ENCODE data around the gene IGFBP6.

IGFBP6 gene

DNA sequence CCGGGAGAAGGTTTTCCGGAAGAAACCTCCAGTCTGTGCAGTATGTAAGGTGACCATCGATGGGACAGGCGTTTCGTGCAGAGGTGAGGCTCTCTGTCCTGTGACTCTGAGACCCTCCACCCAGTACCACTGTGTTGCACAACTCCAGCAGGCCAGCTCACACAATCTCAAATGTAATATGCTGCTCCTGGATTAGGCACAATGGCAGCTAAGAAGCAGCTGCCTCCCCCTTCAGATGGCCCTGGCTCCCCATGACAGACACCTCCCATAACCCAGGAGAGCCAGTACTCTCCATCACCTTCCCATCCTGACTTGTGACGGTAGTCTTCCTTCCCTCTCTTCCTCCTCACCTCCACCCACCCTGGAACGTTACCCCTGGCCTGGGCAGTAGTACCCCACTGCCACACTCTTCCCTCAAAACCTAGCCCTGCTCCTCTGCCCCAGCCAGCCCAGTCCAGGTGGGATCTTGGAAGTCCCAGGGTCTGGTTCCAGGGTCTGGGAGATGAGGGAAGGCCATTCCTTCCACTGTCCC, 45.5 kb upstream of the IGFBP6 start:
- no peak for TF ChIP-seq ZFP3 (CRISPR knock-in tag; IDR thresholded peaks at IDR 0.05)
- TF ChIP-seq PATZ1 (CRISPR knock-in tag; IDR thresholded peaks at IDR 0.05; ENCODE audit: borderline replicate concordance): no peak
- no peak for TF ChIP-seq ZFP30 (CRISPR knock-in tag; IDR thresholded peaks at IDR 0.05)
- TF ChIP-seq SNAI2 (CRISPR knock-in tag; IDR thresholded peaks at IDR 0.05): no peak
- TF ChIP-seq OSR1 (CRISPR knock-in tag; IDR thresholded peaks at IDR 0.05): no peak
- TF ChIP-seq ISL1 (CRISPR knock-in tag; IDR thresholded peaks at IDR 0.05): no peak
- no peak for TF ChIP-seq BACH2 (CRISPR knock-in tag; IDR thresholded peaks at IDR 0.05; ENCODE audit: borderline replicate concordance)
- no peak for TF ChIP-seq ESRRG (CRISPR knock-in tag; IDR thresholded peaks at IDR 0.05)
- no peak for TF ChIP-seq CREB5 (CRISPR knock-in tag; IDR thresholded peaks at IDR 0.05; ENCODE audit: low read depth)
- no peak for TF ChIP-seq POU6F1 (CRISPR knock-in tag; IDR thresholded peaks at IDR 0.05; ENCODE audit: borderline replicate concordance, low read depth)
- TF ChIP-seq ZNF70 (CRISPR knock-in tag; IDR thresholded peaks at IDR 0.05): no peak
- no peak for TF ChIP-seq TOX (CRISPR knock-in tag; IDR thresholded peaks at IDR 0.05; ENCODE audit: borderline replicate concordance)
- TF ChIP-seq ZNF8 (CRISPR knock-in tag; IDR thresholded peaks at IDR 0.05): no peak
- TF ChIP-seq CSDC2 (CRISPR knock-in tag; IDR thresholded peaks at IDR 0.05): no peak
- TF ChIP-seq TSHZ2 (CRISPR knock-in tag; IDR thresholded peaks at IDR 0.05): no peak
- no peak for TF ChIP-seq ZNF565 (CRISPR knock-in tag; conservative IDR thresholded peaks at IDR 0.05; ENCODE audit: low read depth)
- no peak for ATAC-seq

- TF ChIP-seq ZFP3 (CRISPR knock-in tag; IDR thresholded peaks at IDR 0.05): no peak
- TF ChIP-seq OSR1 (CRISPR knock-in tag; IDR thresholded peaks at IDR 0.05): no peak
- no peak for TF ChIP-seq CSRNP3 (CRISPR knock-in tag; IDR thresholded peaks at IDR 0.05)
- no peak for TF ChIP-seq POU6F1 (CRISPR knock-in tag; IDR thresholded peaks at IDR 0.05; ENCODE audit: borderline replicate concordance, low read depth)
- TF ChIP-seq ARNTL (CRISPR knock-in tag; IDR thresholded peaks at IDR 0.05; ENCODE audit: borderline replicate concordance, low read depth): no peak
- no peak for TF ChIP-seq ESRRG (CRISPR knock-in tag; IDR thresholded peaks at IDR 0.05)
- no peak for TF ChIP-seq TSHZ2 (CRISPR knock-in tag; IDR thresholded peaks at IDR 0.05)
- TF ChIP-seq GLIS3 (CRISPR knock-in tag; IDR thresholded peaks at IDR 0.05): no peak
- TF ChIP-seq PATZ1 (CRISPR knock-in tag; IDR thresholded peaks at IDR 0.05; ENCODE audit: borderline replicate concordance): no peak
- TF ChIP-seq SNAI2 (CRISPR knock-in tag; IDR thresholded peaks at IDR 0.05): no peak
- TF ChIP-seq TCF4 (CRISPR knock-in tag; IDR thresholded peaks at IDR 0.05; ENCODE audit: borderline replicate concordance): no peak
- no peak for TF ChIP-seq ZNF565 (CRISPR knock-in tag; conservative IDR thresholded peaks at IDR 0.05; ENCODE audit: low read depth)
- TF ChIP-seq CSDC2 (CRISPR knock-in tag; IDR thresholded peaks at IDR 0.05): no peak
- no peak for TF ChIP-seq ZFP30 (CRISPR knock-in tag; IDR thresholded peaks at IDR 0.05)
- no peak for TF ChIP-seq PPARA (CRISPR knock-in tag; IDR thresholded peaks at IDR 0.05; ENCODE audit: borderline replicate concordance)
- no peak for TF ChIP-seq BACH2 (CRISPR knock-in tag; IDR thresholded peaks at IDR 0.05; ENCODE audit: borderline replicate concordance)
- peak; percentile 23 for ATAC-seq
Observed at GRCh38 chr12:53052419-53053217, 44.8 kb upstream of the IGFBP6 start.
